ENCODE results near the gene ZFC3H1. TPM values are rescaled to one million over a fixed set of nuclear protein-coding genes. Genes with fewer than 3 reads are reported as not detected.

Gene ZFC3H1
- total and polyA plus RNA-seq, 2 of the 8 experiments (the other 6 are each of a cell fraction or from before 2014, with no cell fraction given): 20.0 to 32.4 TPM

GRCh38 chr12:71652656-71653055 lies 11.0 kb downstream of the ZFC3H1 start:
- peaks cover 2 to 45% (median 19%) of the 10 kb centered on the region in 4 experiments; a peak in 4 of 8 replicates for H3K36me3 ChIP-seq (ENCODE audit: control insufficient read depth in 2 of 4, insufficient read depth in 4 of 4, low read length in 3 of 4)
- 71 to 100% methylated on average over 1 of the region's 1 CpG for WGBS, 2 experiments (ENCODE audit: extremely low coverage in 1 of 2, insufficient coverage in 1 of 2, insufficient read length in 1 of 2, insufficient replicate concordance in 2 of 2, low coverage in 1 of 2, low lambda C conversion rate in 2 of 2, missing lambda C conversion rate in 1 of 2)
- TF ChIP-seq BRCA1 (IDR thresholded peaks at IDR 0.05; ENCODE audit: low read depth, low read length): no peak
- TF ChIP-seq CBX5 (IDR thresholded peaks at IDR 0.05; ENCODE audit: low read depth, low read length): no peak
- no peak for TF ChIP-seq CREB1 (IDR thresholded peaks at IDR 0.05)
- TF ChIP-seq CTBP2 (IDR thresholded peaks at IDR 0.05; ENCODE audit: borderline replicate concordance, insufficient read depth, insufficient read length, low read length): no peak
- no peak for TF ChIP-seq RAD21 (IDR thresholded peaks at IDR 0.05 in 1 of 2, conservative IDR thresholded peaks at IDR 0.05 in 1 of 2; ENCODE audit: low read depth in 2 of 2, low read length in 2 of 2)
- no peak for TF ChIP-seq POLR2A (IDR thresholded peaks at IDR 0.05; ENCODE audit: control extremely low read depth in 1 of 2, low read depth in 2 of 2, low read length in 2 of 2)
- TF ChIP-seq YY1 (IDR thresholded peaks at IDR 0.05; ENCODE audit: low read depth, low read length): no peak
- no peak for TF ChIP-seq SRF (IDR thresholded peaks at IDR 0.05; ENCODE audit: low read depth, low read length)
- no peak for TF ChIP-seq POU5F1 (IDR thresholded peaks at IDR 0.05; ENCODE audit: low read depth, low read length)
- TF ChIP-seq, protein P1, sequence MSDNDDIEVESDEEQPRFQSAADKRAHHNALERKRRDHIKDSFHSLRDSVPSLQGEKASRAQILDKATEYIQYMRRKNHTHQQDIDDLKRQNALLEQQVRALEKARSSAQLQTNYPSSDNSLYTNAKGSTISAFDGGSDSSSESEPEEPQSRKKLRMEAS (IDR thresholded peaks at IDR 0.05): no peak
- TF ChIP-seq CEBPB (IDR thresholded peaks at IDR 0.05; ENCODE audit: low read depth, low read length): no peak
- TF ChIP-seq RFX5 (IDR thresholded peaks at IDR 0.05; ENCODE audit: borderline replicate concordance, low read depth, low read length): no peak
- TF ChIP-seq TCF12 (IDR thresholded peaks at IDR 0.05; ENCODE audit: low read depth, low read length): no peak

More at GRCh38 chr12:71652656-71653055, 11.0 kb downstream of the ZFC3H1 start:
- Histone ChIP-seq H3K27me3 (replicated peaks in 1 of 4; ENCODE audit: control insufficient read depth in 3 of 4, extremely low read depth in 1 of 4, insufficient read depth in 3 of 4, low read length in 3 of 4) (no peaks in the 10 kb centered on the region), H3K4me2 (ENCODE audit: insufficient read depth in 1 of 2, low read depth in 2 of 2, low read length in 2 of 2) (no peak overlapping the region), H3K4me1 (replicated peaks in 1 of 4; ENCODE audit: control insufficient read depth in 3 of 4, insufficient read depth in 4 of 4, low read length in 3 of 4) (no peaks in the 10 kb centered on the region), H4K5ac (ENCODE audit: insufficient read length, low read depth, low read length) (no peak overlapping the region), H3K9me3 (ENCODE audit: insufficient read depth in 2 of 2, low read depth in 1 of 2, low read length in 1 of 2) (no peaks in the 10 kb centered on the region; a peak in 1 of 4 replicates), H4K91ac (replicated peaks; ENCODE audit: insufficient read length, low read length) (no peak overlapping the region), H3K14ac (ENCODE audit: insufficient read length) (no peak overlapping the region), H3K4me3 (ENCODE audit: extremely low read depth in 1 of 4, insufficient read depth in 2 of 4, low read depth in 3 of 4, low read length in 4 of 4) (no peak overlapping the region), H2BK20ac (ENCODE audit: low read length) (no peak overlapping the region), H2BK12ac (ENCODE audit: low read depth, low read length) (no peak overlapping the region), H3K9ac (replicated peaks in 1 of 4; ENCODE audit: extremely low read depth in 1 of 4, low read depth in 3 of 4, low read length in 3 of 4) (no peak overlapping the region), H2AFZ (ENCODE audit: low read length) (no peak overlapping the region), H3K79me1 (ENCODE audit: low read depth, low read length) (no peaks in the 10 kb centered on the region), H3K23me2 (ENCODE audit: low read depth, low read length) (no peaks in the 10 kb centered on the region), H2BK5ac (ENCODE audit: low read depth, low read length) (no peak overlapping the region), H3K56ac (replicated peaks; ENCODE audit: insufficient read length, low read depth, low read length) (no peak overlapping the region), H3K4ac (replicated peaks; ENCODE audit: insufficient read length, low read depth, low read length) (no peak overlapping the region), H3K18ac (ENCODE audit: extremely low read depth, low read length) (no peak overlapping the region), H3K79me2 (ENCODE audit: control insufficient read depth in 1 of 2, insufficient read depth in 2 of 2, low read length in 2 of 2) (peaks cover 0 to 78% of the 10 kb centered on the region in 2 experiments; a peak in 2 of 4 replicates), H3K23ac (ENCODE audit: insufficient read length) (no peak overlapping the region), H3K27ac (ENCODE audit: low read depth, low read length) (no peak overlapping the region), H2AK5ac (ENCODE audit: low read depth, low read length) (no peak overlapping the region), H2BK15ac (ENCODE audit: low read length) (no peak overlapping the region), H4K8ac (ENCODE audit: extremely low read depth, insufficient read depth, low read length) (no peak overlapping the region), H4K20me1 (replicated peaks in 1 of 2; ENCODE audit: control insufficient read depth in 1 of 2, insufficient read depth in 2 of 2, low read length in 2 of 2) (peaks cover 0 to 2% of the 10 kb centered on the region in 2 experiments), H2BK120ac (replicated peaks; ENCODE audit: low read depth, low read length) (no peak overlapping the region)
- ChIA-PET POLR2A (ENCODE audit: partially characterized antibody) (no interaction called here), CTCF (ENCODE audit: partially characterized antibody) (no interaction called here)
- DNase-seq (ENCODE audit: low read depth in 1 of 2, low spot score in 2 of 2): no peak
- no peak for FAIRE-seq

All from H1 (cell line).